Stomach (tissue), 9 donors: Measurements from ENCODE around the gene INSYN2B. TPM values are rescaled to one million over a fixed set of nuclear protein-coding genes. Genes with fewer than 3 reads are reported as not detected.

Source experiments
- DNase-seq, 2 donors: peaks; one replicate each; pipeline versions ENCODE4 v3.0.0 to v3.0.0-alpha.2; 2013 to 2019
- H3K27ac ChIP-seq, 5 donors: fragments of 200-600 bp in 4 of 5; sonication (generic) in 4 of 5; one replicate each; pipeline ENCODE4 v1.5.1; 2013 to 2019; ENCODE audit warnings: mild to moderate bottlenecking in 1 of 5, moderate library complexity in 1 of 5
- H3K27me3 ChIP-seq, 3 donors: fragments of 200-600 bp; sonication (generic); one replicate each; pipeline ENCODE4 v1.5.1; 2017 to 2019; ENCODE audit warnings: mixed run types in 1 of 3
- H3K36me3 ChIP-seq, 4 donors: fragments of 200-600 bp; sonication (generic); 1 replicate in 3 of 4; 2 replicates in 1 of 4; pipeline ENCODE4 v1.5.1; 2016 to 2019
- H3K4me1 ChIP-seq, 4 donors: fragments of 200-600 bp; sonication (generic); one replicate each; pipeline ENCODE4 v1.5.1; 2016 to 2019
- H3K4me3 ChIP-seq, 4 donors: fragments of 200-600 bp; sonication (generic) in 3 of 4; one replicate each; pipeline ENCODE4 v1.5.1; 2016 to 2019; ENCODE audit warnings: mild to moderate bottlenecking in 1 of 4
- H3K9me3 ChIP-seq, 4 donors: fragments of 200-600 bp; sonication (generic); one replicate each; pipeline ENCODE4 v1.5.1; 2016 to 2019
- EP300 ChIP-seq: sonication (generic); formaldehyde crosslinking; IDR thresholded peaks from one replicate; pipeline ENCODE4 v1.6.1; 2017; ENCODE audit warnings: antibody characterized with exemption
- POLR2A ChIP-seq, 4 donors: fragments of 450-650 bp; IDR thresholded peaks; one replicate each; pipeline ENCODE4 v1.6.1; 2016; ENCODE audit warnings: antibody characterized with exemption in 4 of 4, control low read depth in 2 of 4, mild to moderate bottlenecking in 1 of 4, moderate library complexity in 1 of 4
- POLR2AphosphoS5 ChIP-seq, 3 donors: sonication (generic); formaldehyde crosslinking; IDR thresholded peaks; one replicate each; pipeline ENCODE4 v1.6.1; 2016; ENCODE audit warnings: antibody characterized with exemption in 3 of 3
- WGBS, 5 donors: extraction: QIAGEN DNeasy Blood & Tissue Kit in 3 of 5; methylation state at CpG; one replicate each; pipeline versions ENCODE4 v1.1.5 to v1.1.7; 2013 to 2018; 5-methylcytosine and 5-hydroxymethylcytosine counted together
- intact Hi-C: fragments of 100-400 bp; cut with DNase I; formaldehyde crosslinking; loops from one replicate; pipeline ENCODE4 v1.15.1; 2023; ENCODE audit warnings: low total_unique reads
- polyA plus RNA-seq, 3 donors: library from polyadenylated mRNA; stranded (reverse); fragments of 200-250 nt; gene quantifications; one replicate each; pipeline ENCODE4 v1.2.3, GENCODE V29; 2013
- total RNA-seq, 5 donors: library from RNA; depleted of rRNA; stranded (reverse); fragments of >200 nt; gene quantifications; one replicate each; pipeline versions ENCODE4 v1.1.0 to v1.2.3, GENCODE V29; 2014 to 2016
- TF ChIP-seq, protein P1 (sequence below), 7 experiments: fragments of 450-650 bp in 4 of 7; fragments of 200-600 bp in 3 of 7; sonication (generic) in 3 of 7; IDR thresholded peaks; one replicate each; pipeline ENCODE4 v1.5.1; 2016 to 2019; ENCODE audit warnings: antibody characterized with exemption in 7 of 7, control low read depth in 2 of 7, mild to moderate bottlenecking in 1 of 7
- donor health status: healthy with polysubstance abuse.
- donor health status: Bipolar disorder and iron deficiency.
- donor health status: healthy.

INSYN2B gene
- total and polyA plus RNA-seq, 8 donors = 0.18 to 0.19 TPM; not detected in 6

DNA sequence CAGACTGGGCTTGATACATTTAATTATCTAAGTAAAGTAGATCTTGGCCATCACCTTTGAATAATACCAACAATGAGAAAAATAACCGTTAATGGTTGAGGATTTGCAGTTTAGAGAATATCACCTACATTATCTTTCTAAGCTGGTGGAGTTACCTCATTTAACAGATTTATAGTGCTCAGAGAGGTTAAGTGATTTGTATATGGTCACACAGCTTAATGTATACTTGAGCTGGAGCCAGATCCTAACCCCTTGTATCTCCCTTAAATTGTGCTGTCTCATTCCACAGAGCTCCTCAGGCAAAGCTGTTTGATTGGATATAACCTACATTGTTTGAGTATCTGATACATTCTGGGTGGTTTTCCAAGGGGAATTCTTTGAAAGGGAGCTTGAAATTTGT is 57.8 kb downstream of the INSYN2B start:
- TF ChIP-seq POLR2A (IDR thresholded peaks at IDR 0.05) (no peak), POLR2AphosphoS5 (IDR thresholded peaks at IDR 0.05) (no peak), EP300 (no peak)
- TF ChIP-seq, protein P1, sequence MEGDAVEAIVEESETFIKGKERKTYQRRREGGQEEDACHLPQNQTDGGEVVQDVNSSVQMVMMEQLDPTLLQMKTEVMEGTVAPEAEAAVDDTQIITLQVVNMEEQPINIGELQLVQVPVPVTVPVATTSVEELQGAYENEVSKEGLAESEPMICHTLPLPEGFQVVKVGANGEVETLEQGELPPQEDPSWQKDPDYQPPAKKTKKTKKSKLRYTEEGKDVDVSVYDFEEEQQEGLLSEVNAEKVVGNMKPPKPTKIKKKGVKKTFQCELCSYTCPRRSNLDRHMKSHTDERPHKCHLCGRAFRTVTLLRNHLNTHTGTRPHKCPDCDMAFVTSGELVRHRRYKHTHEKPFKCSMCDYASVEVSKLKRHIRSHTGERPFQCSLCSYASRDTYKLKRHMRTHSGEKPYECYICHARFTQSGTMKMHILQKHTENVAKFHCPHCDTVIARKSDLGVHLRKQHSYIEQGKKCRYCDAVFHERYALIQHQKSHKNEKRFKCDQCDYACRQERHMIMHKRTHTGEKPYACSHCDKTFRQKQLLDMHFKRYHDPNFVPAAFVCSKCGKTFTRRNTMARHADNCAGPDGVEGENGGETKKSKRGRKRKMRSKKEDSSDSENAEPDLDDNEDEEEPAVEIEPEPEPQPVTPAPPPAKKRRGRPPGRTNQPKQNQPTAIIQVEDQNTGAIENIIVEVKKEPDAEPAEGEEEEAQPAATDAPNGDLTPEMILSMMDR (IDR thresholded peaks at IDR 0.05) = no peak
- WGBS, 5 donors = 65 to 83% (median 71%) methylated on average over 1 of the region's 1 CpG
- no peaks in the 10 kb centered on the region for H3K4me1 ChIP-seq
- no peak for DNase-seq
- H3K27ac ChIP-seq = no peak overlapping the region
- no peaks in the 10 kb centered on the region for H3K27me3 ChIP-seq
- no peaks in the 10 kb centered on the region for H3K9me3 ChIP-seq
- H3K36me3 ChIP-seq = no peaks in the 10 kb centered on the region
- intact Hi-C loops = no loop called here
- H3K4me3 ChIP-seq = no peak overlapping the region

DNA sequence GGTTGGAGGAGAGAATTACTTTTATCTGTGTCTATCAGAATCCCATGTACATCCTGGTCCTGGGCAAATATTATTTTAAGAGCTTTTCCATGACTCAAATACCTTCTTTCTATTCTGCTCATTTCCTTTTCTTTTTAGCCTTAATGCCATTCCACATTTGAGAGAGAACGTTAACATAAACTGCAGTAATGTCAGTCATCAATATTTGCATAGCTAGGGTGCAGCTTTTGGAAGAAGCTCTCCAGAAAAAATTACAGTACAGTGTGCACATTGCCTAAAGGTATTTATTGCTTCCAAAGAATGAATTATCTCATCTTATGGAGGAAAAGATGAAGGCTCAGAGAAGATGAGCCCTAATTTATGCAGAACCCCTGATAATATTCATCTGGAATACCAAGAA is 58.3 kb downstream of the INSYN2B start:
- 17 to 34% (median 26%) methylated on average over 1 of the region's 1 CpG for WGBS, 5 donors
- H3K27ac ChIP-seq = no peak overlapping the region
- DNase-seq = no peak
- H3K4me1 ChIP-seq = no peaks in the 10 kb centered on the region
- TF ChIP-seq, protein P1 (IDR thresholded peaks at IDR 0.05) = no peak
- TF ChIP-seq EP300 (no peak), POLR2A (IDR thresholded peaks at IDR 0.05) (no peak), POLR2AphosphoS5 (IDR thresholded peaks at IDR 0.05) (no peak)
- H3K9me3 ChIP-seq = no peaks in the 10 kb centered on the region
- no peaks in the 10 kb centered on the region for H3K27me3 ChIP-seq
- intact Hi-C loops = no loop called here
- no peaks in the 10 kb centered on the region for H3K36me3 ChIP-seq
- no peak overlapping the region for H3K4me3 ChIP-seq

DNA sequence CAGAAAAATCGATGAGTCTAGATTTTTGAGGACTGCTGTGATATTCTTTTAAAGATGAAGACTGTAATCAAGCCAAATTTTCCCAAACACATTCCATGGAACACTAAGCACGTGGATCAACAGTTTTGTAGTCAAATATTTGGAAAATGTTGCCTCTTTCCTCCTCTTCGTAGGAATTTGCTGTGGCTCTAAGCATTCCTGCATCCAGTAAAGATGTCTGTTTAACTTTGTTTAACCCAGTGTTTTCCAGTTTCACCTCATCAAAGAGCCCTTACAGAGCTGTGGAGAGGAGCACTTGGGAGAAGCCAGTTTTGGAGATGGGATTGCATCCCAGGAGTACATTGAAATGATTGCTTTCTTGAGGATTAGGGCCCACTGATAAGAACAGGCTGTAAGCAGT is 58.9 kb downstream of the INSYN2B start:
- Histone ChIP-seq H3K36me3 (no peaks in the 10 kb centered on the region), H3K4me3 (no peak overlapping the region), H3K27ac (no peak overlapping the region), H3K27me3 (no peaks in the 10 kb centered on the region), H3K4me1 (no peaks in the 10 kb centered on the region), H3K9me3 (no peaks in the 10 kb centered on the region)
- intact Hi-C loops = no loop called here
- TF ChIP-seq EP300 = no peak
- TF ChIP-seq POLR2A (IDR thresholded peaks at IDR 0.05) = no peak
- no peak for TF ChIP-seq POLR2AphosphoS5 (IDR thresholded peaks at IDR 0.05)
- TF ChIP-seq, protein P1 (IDR thresholded peaks at IDR 0.05) = no peak
- DNase-seq = no peak
- WGBS, 5 donors = 34 to 41% (median 39%) methylated on average over 3 of the region's 3 CpGs

DNA sequence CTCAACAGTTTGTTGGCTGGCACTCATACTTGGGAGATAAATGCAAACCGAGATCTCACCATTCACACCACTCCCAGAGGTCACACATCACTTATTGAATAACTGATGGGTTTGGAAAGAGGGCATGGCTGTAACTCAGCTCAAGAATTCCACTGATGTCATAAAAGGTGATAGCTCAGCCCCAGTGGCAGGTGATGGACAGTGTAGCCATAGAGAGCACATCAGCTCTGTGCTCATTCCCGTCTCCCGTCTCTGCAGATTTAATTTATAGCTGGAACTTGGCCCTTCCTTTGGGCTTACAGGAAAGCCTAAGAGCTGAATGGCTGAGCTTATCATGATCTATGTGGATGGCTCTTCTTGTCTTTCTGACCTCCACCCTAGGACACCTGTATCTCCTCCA is 59.8 kb downstream of the INSYN2B start:
- WGBS, 5 donors = 50 to 75% (median 70%) methylated on average over 3 of the region's 3 CpGs
- TF ChIP-seq, protein P1 (IDR thresholded peaks at IDR 0.05) = no peak
- no peak for TF ChIP-seq POLR2AphosphoS5 (IDR thresholded peaks at IDR 0.05)
- no peak for TF ChIP-seq POLR2A (IDR thresholded peaks at IDR 0.05)
- no peak for TF ChIP-seq EP300
- no peak overlapping the region for H3K27ac ChIP-seq
- intact Hi-C loops = no loop called here
- no peaks in the 10 kb centered on the region for H3K36me3 ChIP-seq
- H3K27me3 ChIP-seq = no peaks in the 10 kb centered on the region
- no peaks in the 10 kb centered on the region for H3K9me3 ChIP-seq
- DNase-seq = no peak
- no peak overlapping the region for H3K4me3 ChIP-seq
- H3K4me1 ChIP-seq = no peaks in the 10 kb centered on the region
